Measurements from ENCODE around the gene RTN4RL1.

RTN4RL1 gene

DNA sequence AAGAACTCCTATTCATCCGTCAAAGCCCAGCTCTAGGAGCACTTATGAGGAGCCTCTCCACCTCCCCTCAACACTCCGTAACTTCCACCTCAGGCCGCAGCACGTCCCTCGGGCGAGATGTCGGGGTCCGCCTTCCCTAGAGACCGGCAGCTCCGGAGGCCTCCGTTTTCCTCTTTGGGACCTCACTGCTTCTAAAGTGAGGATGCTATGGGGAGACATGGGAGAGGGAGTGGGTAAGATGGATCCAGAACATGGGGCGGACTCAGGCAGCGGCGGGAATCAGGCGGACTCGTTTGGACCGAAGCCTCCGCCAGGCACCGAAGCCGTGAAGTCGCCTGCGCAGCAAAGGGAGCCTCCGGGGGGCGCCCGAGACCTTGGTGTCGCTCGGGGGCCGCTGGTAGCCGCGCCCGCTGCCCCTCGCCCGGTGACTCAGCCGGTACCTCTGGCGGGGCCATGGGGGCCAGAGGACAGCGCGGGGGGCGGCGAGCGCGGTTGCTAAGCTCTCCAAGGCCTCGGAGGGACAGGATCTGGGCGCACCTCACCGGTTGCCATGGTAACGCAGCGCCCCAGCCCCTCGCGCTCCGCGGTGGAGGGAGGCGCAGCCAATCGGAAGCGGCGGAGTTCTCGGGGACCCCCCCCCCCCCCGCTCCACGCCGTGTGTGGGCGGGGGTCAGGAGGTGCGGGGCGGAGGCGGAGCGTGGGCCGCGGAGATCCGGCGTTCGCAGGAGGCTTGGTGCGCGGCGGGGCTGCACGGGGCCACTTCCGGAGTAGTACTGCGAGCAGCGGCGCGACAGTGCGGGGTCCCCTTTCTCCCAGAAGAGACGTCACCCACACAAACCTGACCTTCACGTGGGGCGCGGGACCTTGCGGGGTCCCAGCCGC, 28.5 kb upstream of the RTN4RL1 start (continued):
- TF ChIP-seq MYNN (tag by site-specific recombination; IDR thresholded peaks at IDR 0.05; ENCODE audit: borderline replicate concordance), result peak; percentile 74
- TF ChIP-seq, protein P1, sequence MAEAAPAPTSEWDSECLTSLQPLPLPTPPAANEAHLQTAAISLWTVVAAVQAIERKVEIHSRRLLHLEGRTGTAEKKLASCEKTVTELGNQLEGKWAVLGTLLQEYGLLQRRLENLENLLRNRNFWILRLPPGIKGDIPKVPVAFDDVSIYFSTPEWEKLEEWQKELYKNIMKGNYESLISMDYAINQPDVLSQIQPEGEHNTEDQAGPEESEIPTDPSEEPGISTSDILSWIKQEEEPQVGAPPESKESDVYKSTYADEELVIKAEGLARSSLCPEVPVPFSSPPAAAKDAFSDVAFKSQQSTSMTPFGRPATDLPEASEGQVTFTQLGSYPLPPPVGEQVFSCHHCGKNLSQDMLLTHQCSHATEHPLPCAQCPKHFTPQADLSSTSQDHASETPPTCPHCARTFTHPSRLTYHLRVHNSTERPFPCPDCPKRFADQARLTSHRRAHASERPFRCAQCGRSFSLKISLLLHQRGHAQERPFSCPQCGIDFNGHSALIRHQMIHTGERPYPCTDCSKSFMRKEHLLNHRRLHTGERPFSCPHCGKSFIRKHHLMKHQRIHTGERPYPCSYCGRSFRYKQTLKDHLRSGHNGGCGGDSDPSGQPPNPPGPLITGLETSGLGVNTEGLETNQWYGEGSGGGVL (tag by site-specific recombination; IDR thresholded peaks at IDR 0.05), result peak; percentile 67; the same call in 1 of the 2 replicates
- peak; percentile 74 for TF ChIP-seq ZNF629 (tag by site-specific recombination; IDR thresholded peaks at IDR 0.05)
- peak; percentile 55; the same call in 1 of the 2 replicates for TF ChIP-seq ZSCAN30 (tag by site-specific recombination; IDR thresholded peaks at IDR 0.05)

DNA sequence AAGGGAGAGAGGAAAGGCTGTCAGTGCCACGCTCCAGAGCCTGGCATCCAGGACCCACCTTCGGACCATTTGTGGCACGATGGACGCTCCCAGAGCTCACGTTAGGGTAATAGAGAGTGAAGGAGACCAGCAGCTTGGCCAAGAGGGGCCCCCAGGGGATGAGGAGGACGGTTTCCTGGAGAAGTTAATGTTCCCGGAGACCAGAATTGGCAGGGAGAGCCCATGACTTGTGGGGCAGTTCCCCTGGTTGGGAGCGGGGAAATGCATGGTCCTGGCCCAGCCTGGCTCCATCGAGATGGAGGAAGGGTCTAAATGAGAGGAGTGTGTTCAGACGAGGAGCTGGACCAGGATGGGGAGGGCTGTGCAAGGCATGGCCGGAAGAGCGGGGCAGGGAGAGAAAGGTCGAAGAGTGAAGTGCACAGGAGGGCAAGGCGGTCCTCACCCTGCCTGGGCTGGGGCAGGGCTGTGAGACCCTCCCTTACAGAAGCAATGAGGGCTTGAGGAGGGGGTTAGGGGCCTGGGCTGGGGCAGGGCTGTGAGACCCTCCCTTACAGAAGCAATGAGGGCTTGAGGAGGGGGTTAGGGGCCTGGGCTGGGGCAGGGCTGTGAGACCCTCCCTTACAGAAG, 26.9 kb upstream of the RTN4RL1 start:
- CTCF ChIA-PET, result interaction anchor here (0.6 to 1.9 kb wide), 5 partner anchors 26 to 231 kb away, joined by 3 to 5 read pairs (median 3); partner anchors contain the start of gene RTN4RL1
- no peaks in the 10 kb centered on the region for H3K9me3 ChIP-seq (ENCODE audit: control insufficient read depth, insufficient read depth, low read depth, low read length)
- POLR2A ChIA-PET, result interaction anchor here (0.5 to 1.1 kb wide), 2 partner anchors 193 to 210 kb away, joined by 3 to 4 read pairs; no protein-coding TSS in a partner anchor
- no peak overlapping the region for H3K27ac ChIP-seq (ENCODE audit: extremely low read depth, low read depth, low read length)
- peaks cover 10% of the 10 kb centered on the region for H3K4me1 ChIP-seq (ENCODE audit: control insufficient read depth, insufficient read depth, low read length)
- H3K36me3 ChIP-seq (ENCODE audit: control insufficient read depth in 2 of 2, insufficient read depth in 1 of 2, low read length in 2 of 2), result no peaks in the 10 kb centered on the region; a peak in 1 of 3 replicates
- H3K4me3 ChIP-seq (ENCODE audit: low read depth, low read length), result no peak overlapping the region
- TF ChIP-seq ZNF266 (tag by site-specific recombination; IDR thresholded peaks at IDR 0.05; ENCODE audit: low read depth), result no peak
- TF ChIP-seq, protein P2, sequence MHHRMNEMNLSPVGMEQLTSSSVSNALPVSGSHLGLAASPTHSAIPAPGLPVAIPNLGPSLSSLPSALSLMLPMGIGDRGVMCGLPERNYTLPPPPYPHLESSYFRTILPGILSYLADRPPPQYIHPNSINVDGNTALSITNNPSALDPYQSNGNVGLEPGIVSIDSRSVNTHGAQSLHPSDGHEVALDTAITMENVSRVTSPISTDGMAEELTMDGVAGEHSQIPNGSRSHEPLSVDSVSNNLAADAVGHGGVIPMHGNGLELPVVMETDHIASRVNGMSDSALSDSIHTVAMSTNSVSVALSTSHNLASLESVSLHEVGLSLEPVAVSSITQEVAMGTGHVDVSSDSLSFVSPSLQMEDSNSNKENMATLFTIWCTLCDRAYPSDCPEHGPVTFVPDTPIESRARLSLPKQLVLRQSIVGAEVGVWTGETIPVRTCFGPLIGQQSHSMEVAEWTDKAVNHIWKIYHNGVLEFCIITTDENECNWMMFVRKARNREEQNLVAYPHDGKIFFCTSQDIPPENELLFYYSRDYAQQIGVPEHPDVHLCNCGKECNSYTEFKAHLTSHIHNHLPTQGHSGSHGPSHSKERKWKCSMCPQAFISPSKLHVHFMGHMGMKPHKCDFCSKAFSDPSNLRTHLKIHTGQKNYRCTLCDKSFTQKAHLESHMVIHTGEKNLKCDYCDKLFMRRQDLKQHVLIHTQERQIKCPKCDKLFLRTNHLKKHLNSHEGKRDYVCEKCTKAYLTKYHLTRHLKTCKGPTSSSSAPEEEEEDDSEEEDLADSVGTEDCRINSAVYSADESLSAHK (tag by site-specific recombination; IDR thresholded peaks at IDR 0.05), result no peak
- TF ChIP-seq KLF16 (tag by site-specific recombination; IDR thresholded peaks at IDR 0.05), result no peak
- TF ChIP-seq, protein P3, sequence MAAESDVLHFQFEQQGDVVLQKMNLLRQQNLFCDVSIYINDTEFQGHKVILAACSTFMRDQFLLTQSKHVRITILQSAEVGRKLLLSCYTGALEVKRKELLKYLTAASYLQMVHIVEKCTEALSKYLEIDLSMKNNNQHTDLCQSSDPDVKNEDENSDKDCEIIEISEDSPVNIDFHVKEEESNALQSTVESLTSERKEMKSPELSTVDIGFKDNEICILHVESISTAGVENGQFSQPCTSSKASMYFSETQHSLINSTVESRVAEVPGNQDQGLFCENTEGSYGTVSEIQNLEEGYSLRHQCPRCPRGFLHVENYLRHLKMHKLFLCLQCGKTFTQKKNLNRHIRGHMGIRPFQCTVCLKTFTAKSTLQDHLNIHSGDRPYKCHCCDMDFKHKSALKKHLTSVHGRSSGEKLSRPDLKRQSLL (tag by site-specific recombination; IDR thresholded peaks at IDR 0.05), result no peak
- TF ChIP-seq, protein P4, sequence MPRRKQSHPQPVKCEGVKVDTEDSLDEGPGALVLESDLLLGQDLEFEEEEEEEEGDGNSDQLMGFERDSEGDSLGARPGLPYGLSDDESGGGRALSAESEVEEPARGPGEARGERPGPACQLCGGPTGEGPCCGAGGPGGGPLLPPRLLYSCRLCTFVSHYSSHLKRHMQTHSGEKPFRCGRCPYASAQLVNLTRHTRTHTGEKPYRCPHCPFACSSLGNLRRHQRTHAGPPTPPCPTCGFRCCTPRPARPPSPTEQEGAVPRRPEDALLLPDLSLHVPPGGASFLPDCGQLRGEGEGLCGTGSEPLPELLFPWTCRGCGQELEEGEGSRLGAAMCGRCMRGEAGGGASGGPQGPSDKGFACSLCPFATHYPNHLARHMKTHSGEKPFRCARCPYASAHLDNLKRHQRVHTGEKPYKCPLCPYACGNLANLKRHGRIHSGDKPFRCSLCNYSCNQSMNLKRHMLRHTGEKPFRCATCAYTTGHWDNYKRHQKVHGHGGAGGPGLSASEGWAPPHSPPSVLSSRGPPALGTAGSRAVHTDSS (tag by site-specific recombination; IDR thresholded peaks at IDR 0.05), result no peak
- no peak for TF ChIP-seq ZNF274 (IDR thresholded peaks at IDR 0.05; ENCODE audit: low read length)
- TF ChIP-seq ZNF274 (tag by site-specific recombination; IDR thresholded peaks at IDR 0.05; ENCODE audit: borderline replicate concordance), result no peak
- no peak for TF ChIP-seq ZNF624 (tag by site-specific recombination; IDR thresholded peaks at IDR 0.05)
- no peak for TF ChIP-seq SALL2 (tag by site-specific recombination; IDR thresholded peaks at IDR 0.05; ENCODE audit: borderline replicate concordance)
- TF ChIP-seq SP7 (tag by site-specific recombination; IDR thresholded peaks at IDR 0.05), result no peak
- TF ChIP-seq, protein P5, sequence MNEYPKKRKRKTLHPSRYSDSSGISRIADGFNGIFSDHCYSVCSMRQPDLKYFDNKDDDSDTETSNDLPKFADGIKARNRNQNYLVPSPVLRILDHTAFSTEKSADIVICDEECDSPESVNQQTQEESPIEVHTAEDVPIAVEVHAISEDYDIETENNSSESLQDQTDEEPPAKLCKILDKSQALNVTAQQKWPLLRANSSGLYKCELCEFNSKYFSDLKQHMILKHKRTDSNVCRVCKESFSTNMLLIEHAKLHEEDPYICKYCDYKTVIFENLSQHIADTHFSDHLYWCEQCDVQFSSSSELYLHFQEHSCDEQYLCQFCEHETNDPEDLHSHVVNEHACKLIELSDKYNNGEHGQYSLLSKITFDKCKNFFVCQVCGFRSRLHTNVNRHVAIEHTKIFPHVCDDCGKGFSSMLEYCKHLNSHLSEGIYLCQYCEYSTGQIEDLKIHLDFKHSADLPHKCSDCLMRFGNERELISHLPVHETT (tag by site-specific recombination; IDR thresholded peaks at IDR 0.05), result no peak
- TF ChIP-seq GLIS2 (tag by site-specific recombination; IDR thresholded peaks at IDR 0.05), result 0 out of 2 replicates have a peak, but pooled peaks have one; percentile 18
- no peak for TF ChIP-seq ZFP41 (tag by site-specific recombination; IDR thresholded peaks at IDR 0.05; ENCODE audit: borderline replicate concordance)
- TF ChIP-seq ZNF600 (tag by site-specific recombination; IDR thresholded peaks at IDR 0.05), result peak; percentile 32; the same call in 1 of the 2 replicates
- no peak for TF ChIP-seq ZNF843 (tag by site-specific recombination; IDR thresholded peaks at IDR 0.05)
- TF ChIP-seq SP2 (tag by site-specific recombination; IDR thresholded peaks at IDR 0.05), result no peak
- no peak for TF ChIP-seq ZNF747 (tag by site-specific recombination; IDR thresholded peaks at IDR 0.05)
- no peak for TF ChIP-seq KLF7 (tag by site-specific recombination; IDR thresholded peaks at IDR 0.05; ENCODE audit: borderline replicate concordance)
- TF ChIP-seq ZNF629 (tag by site-specific recombination; IDR thresholded peaks at IDR 0.05), result no peak
- TF ChIP-seq ZNF521 (tag by site-specific recombination; IDR thresholded peaks at IDR 0.05), result no peak
- no peak for TF ChIP-seq ZSCAN16 (tag by site-specific recombination; IDR thresholded peaks at IDR 0.05)
- peak; percentile 52; the same call in 1 of the 2 replicates for TF ChIP-seq BCL11B (tag by site-specific recombination; IDR thresholded peaks at IDR 0.05; ENCODE audit: low read depth)

Data from HEK293 (cell line).